Loucy (cell line): ENCODE measurements around the gene STRA8.

Experiments used
- EZH2phosphoT487 ChIP-seq: fragments of 200-600 bp; IDR thresholded peaks from 2 replicates; pipeline ENCODE4 v1.6.1; 2018; ENCODE audit warnings: antibody characterized with exemption, mild to moderate bottlenecking, moderate library complexity, borderline replicate concordance
- TF ChIP-seq, protein P1 (sequence below): fragments of 200-600 bp; sonication (generic); conservative IDR thresholded peaks from 2 replicates; pipeline ENCODE4 v1.5.1; 2014; ENCODE audit warnings: mild to moderate bottlenecking, antibody characterized with exemption, low read length

DNA sequence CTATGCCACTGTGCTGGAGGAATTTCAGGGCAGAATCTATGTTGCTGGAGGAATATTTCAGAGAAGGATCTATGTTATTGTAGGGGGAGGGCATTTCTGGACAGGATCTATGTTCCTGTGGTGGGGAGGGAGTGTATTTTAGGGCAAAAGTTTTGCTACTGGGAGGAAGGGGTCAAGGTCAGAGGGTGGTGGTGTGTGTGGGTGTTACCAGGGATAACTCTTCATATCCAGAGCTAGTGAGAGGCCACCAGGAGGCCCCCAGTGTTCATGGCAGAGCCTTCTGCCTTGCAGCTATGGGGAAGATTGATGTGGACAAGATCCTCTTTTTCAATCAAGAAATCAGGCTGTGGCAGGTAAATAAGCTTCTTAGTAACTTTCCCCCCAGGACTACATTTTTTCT, 2.0 kb upstream of the STRA8 start:
- TF ChIP-seq, protein P1, sequence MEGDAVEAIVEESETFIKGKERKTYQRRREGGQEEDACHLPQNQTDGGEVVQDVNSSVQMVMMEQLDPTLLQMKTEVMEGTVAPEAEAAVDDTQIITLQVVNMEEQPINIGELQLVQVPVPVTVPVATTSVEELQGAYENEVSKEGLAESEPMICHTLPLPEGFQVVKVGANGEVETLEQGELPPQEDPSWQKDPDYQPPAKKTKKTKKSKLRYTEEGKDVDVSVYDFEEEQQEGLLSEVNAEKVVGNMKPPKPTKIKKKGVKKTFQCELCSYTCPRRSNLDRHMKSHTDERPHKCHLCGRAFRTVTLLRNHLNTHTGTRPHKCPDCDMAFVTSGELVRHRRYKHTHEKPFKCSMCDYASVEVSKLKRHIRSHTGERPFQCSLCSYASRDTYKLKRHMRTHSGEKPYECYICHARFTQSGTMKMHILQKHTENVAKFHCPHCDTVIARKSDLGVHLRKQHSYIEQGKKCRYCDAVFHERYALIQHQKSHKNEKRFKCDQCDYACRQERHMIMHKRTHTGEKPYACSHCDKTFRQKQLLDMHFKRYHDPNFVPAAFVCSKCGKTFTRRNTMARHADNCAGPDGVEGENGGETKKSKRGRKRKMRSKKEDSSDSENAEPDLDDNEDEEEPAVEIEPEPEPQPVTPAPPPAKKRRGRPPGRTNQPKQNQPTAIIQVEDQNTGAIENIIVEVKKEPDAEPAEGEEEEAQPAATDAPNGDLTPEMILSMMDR, result no peak
- no peak for TF ChIP-seq EZH2phosphoT487
